Stomach (tissue), 9 donors: ENCODE data around the gene COPE. TPM values are rescaled to one million over a fixed set of nuclear protein-coding genes. Genes with fewer than 3 reads are reported as not detected.

Experiments
- DNase-seq, 2 donors: peaks; one replicate each; pipeline versions ENCODE4 v3.0.0 to v3.0.0-alpha.2; 2013 to 2019
- H3K27ac ChIP-seq, 5 donors: fragments of 200-600 bp in 4 of 5; sonication (generic) in 4 of 5; one replicate each; pipeline ENCODE4 v1.5.1; 2013 to 2019; ENCODE audit warnings: mild to moderate bottlenecking in 1 of 5, moderate library complexity in 1 of 5
- H3K27me3 ChIP-seq, 3 donors: fragments of 200-600 bp; sonication (generic); one replicate each; pipeline ENCODE4 v1.5.1; 2017 to 2019; ENCODE audit warnings: mixed run types in 1 of 3
- H3K36me3 ChIP-seq, 4 donors: fragments of 200-600 bp; sonication (generic); 1 replicate in 3 of 4; 2 replicates in 1 of 4; pipeline ENCODE4 v1.5.1; 2016 to 2019
- H3K4me1 ChIP-seq, 4 donors: fragments of 200-600 bp; sonication (generic); one replicate each; pipeline ENCODE4 v1.5.1; 2016 to 2019
- H3K4me3 ChIP-seq, 4 donors: fragments of 200-600 bp; sonication (generic) in 3 of 4; one replicate each; pipeline ENCODE4 v1.5.1; 2016 to 2019; ENCODE audit warnings: mild to moderate bottlenecking in 1 of 4
- H3K9me3 ChIP-seq, 4 donors: fragments of 200-600 bp; sonication (generic); one replicate each; pipeline ENCODE4 v1.5.1; 2016 to 2019
- EP300 ChIP-seq: sonication (generic); formaldehyde crosslinking; IDR thresholded peaks from one replicate; pipeline ENCODE4 v1.6.1; 2017; ENCODE audit warnings: antibody characterized with exemption
- POLR2A ChIP-seq, 4 donors: fragments of 450-650 bp; IDR thresholded peaks; one replicate each; pipeline ENCODE4 v1.6.1; 2016; ENCODE audit warnings: antibody characterized with exemption in 4 of 4, control low read depth in 2 of 4, mild to moderate bottlenecking in 1 of 4, moderate library complexity in 1 of 4
- POLR2AphosphoS5 ChIP-seq, 3 donors: sonication (generic); formaldehyde crosslinking; IDR thresholded peaks; one replicate each; pipeline ENCODE4 v1.6.1; 2016; ENCODE audit warnings: antibody characterized with exemption in 3 of 3
- WGBS, 5 donors: extraction: QIAGEN DNeasy Blood & Tissue Kit in 3 of 5; methylation state at CpG; one replicate each; pipeline versions ENCODE4 v1.1.5 to v1.1.7; 2013 to 2018; 5-methylcytosine and 5-hydroxymethylcytosine counted together
- intact Hi-C: fragments of 100-400 bp; cut with DNase I; formaldehyde crosslinking; loops from one replicate; pipeline ENCODE4 v1.15.1; 2023; ENCODE audit warnings: low total_unique reads
- polyA plus RNA-seq, 3 donors: library from polyadenylated mRNA; stranded (reverse); fragments of 200-250 nt; gene quantifications; one replicate each; pipeline ENCODE4 v1.2.3, GENCODE V29; 2013
- total RNA-seq, 5 donors: library from RNA; depleted of rRNA; stranded (reverse); fragments of >200 nt; gene quantifications; one replicate each; pipeline versions ENCODE4 v1.1.0 to v1.2.3, GENCODE V29; 2014 to 2016
- TF ChIP-seq, protein P1 (sequence below), 7 experiments: fragments of 450-650 bp in 4 of 7; fragments of 200-600 bp in 3 of 7; sonication (generic) in 3 of 7; IDR thresholded peaks; one replicate each; pipeline ENCODE4 v1.5.1; 2016 to 2019; ENCODE audit warnings: antibody characterized with exemption in 7 of 7, control low read depth in 2 of 7, mild to moderate bottlenecking in 1 of 7
- donor health status: healthy with polysubstance abuse.
- donor health status: Bipolar disorder and iron deficiency.
- donor health status: healthy.

The COPE gene
- total and polyA plus RNA-seq, 8 donors: 76.7 to 283 (median 209) TPM

DNA sequence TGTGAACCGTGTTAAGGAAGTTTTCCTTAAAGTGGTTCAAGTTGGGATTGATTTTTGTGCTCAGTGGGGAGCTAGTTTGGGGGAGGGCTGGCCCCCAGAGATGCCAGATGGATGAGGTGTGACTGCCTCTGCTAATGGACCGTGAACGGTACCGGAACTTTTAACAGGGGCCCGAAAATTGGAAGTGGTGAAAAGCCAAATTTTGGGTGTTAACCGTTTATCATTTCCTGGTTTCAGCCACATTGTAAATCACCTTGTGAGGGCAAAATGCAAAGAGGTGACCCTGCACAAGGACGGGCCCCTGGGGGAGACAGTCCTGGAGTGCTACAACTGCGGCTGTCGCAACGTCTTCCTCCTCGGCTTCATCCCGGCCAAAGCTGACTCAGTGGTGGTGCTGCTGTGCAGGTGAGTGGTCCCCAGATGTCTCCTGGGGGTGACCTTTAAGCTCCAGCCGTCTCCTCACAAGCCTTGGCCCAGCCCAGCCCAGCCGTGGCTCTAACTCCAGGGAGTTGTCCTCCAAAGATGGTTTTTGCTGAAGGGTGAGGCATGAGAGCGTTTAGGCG is 69.3 kb downstream of the COPE start:
- H3K27ac ChIP-seq: peak overlapping the region in 4 of 5 donors; percentile 71 to 81 (median 77)
- H3K4me1 ChIP-seq: peaks cover 33 to 61% (median 57%) of the 10 kb centered on the region in 4 donors

More for the DNA sequence above, 69.3 kb downstream of the COPE start:
- Histone ChIP-seq H3K9me3 (no peaks in the 10 kb centered on the region), H3K27me3 (no peaks in the 10 kb centered on the region), H3K4me3 (no peak overlapping the region), H3K36me3 (peaks cover 59 to 80% (median 70%) of the 10 kb centered on the region in 4 donors)
- intact Hi-C loops: loop anchor here (5.0 to 10.0 kb wide), 2 partner anchors 258 to 395 kb away; no protein-coding TSS in a partner anchor
- 63 to 79% (median 68%) methylated on average over 16 of the region's 16 CpGs for WGBS, 5 donors
- TF ChIP-seq, protein P1, sequence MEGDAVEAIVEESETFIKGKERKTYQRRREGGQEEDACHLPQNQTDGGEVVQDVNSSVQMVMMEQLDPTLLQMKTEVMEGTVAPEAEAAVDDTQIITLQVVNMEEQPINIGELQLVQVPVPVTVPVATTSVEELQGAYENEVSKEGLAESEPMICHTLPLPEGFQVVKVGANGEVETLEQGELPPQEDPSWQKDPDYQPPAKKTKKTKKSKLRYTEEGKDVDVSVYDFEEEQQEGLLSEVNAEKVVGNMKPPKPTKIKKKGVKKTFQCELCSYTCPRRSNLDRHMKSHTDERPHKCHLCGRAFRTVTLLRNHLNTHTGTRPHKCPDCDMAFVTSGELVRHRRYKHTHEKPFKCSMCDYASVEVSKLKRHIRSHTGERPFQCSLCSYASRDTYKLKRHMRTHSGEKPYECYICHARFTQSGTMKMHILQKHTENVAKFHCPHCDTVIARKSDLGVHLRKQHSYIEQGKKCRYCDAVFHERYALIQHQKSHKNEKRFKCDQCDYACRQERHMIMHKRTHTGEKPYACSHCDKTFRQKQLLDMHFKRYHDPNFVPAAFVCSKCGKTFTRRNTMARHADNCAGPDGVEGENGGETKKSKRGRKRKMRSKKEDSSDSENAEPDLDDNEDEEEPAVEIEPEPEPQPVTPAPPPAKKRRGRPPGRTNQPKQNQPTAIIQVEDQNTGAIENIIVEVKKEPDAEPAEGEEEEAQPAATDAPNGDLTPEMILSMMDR (IDR thresholded peaks at IDR 0.05): no peak
- TF ChIP-seq POLR2A (IDR thresholded peaks at IDR 0.05): no peak
- TF ChIP-seq POLR2AphosphoS5 (IDR thresholded peaks at IDR 0.05): no peak
- no peak for TF ChIP-seq EP300
- DNase-seq: no peak

Other genes starting within 250 kb of the COPE start
- gene CRTC1, start 235.7 kb downstream of the COPE start, total RNA-seq: 10 to 100 TPM in 1 of 5 donors, 1 to 10 TPM in 3, not detected in 1; 4.2 to 28.0 (median 4.7) TPM
- 1 to 10 TPM; 4.6 to 8.4 (median 4.6) TPM for gene CRTC1, start 235.7 kb downstream of the COPE start, polyA plus RNA-seq
- 1 to 10 TPM in 1 of 5 donors, not detected in 4; 1.4 TPM for gene COMP, start 128.1 kb downstream of the COPE start, total RNA-seq
- gene COMP, start 128.1 kb downstream of the COPE start, polyA plus RNA-seq: 1 to 10 TPM in 2 of 3 donors, under 1 TPM in 1; 0.62 to 4.1 (median 1.8) TPM
- 100 to 1,000 TPM in 1 of 5 donors, 10 to 100 TPM in 4; 26.3 to 111 (median 46.6) TPM for gene UPF1, start 87.4 kb downstream of the COPE start, total RNA-seq
- 10 to 100 TPM; 27.5 to 35.4 (median 32.2) TPM for gene UPF1, start 87.4 kb downstream of the COPE start, polyA plus RNA-seq
- gene CERS1, start 23.2 kb downstream of the COPE start, total RNA-seq: 1 to 10 TPM in 1 of 5 donors, under 1 TPM in 1, not detected in 3; 0.87 to 4.8 TPM
- under 1 TPM; 0.37 to 0.61 (median 0.53) TPM for gene CERS1, start 23.2 kb downstream of the COPE start, polyA plus RNA-seq
- gene DDX49, start 328 bp upstream of the COPE start, total RNA-seq: 100 to 1,000 TPM in 1 of 5 donors, 10 to 100 TPM in 4; 25.3 to 185 (median 56.7) TPM
- gene DDX49, start 328 bp upstream of the COPE start, polyA plus RNA-seq: 10 to 100 TPM; 49.2 to 65.1 (median 50.3) TPM
- gene HOMER3, start 21.8 kb upstream of the COPE start, total RNA-seq: 10 to 100 TPM in 3 of 5 donors, 1 to 10 TPM in 2; 5.1 to 74.7 (median 12.9) TPM
- gene HOMER3, start 21.8 kb upstream of the COPE start, polyA plus RNA-seq: 10 to 100 TPM; 15.0 to 31.9 (median 18.7) TPM
- 100 to 1,000 TPM in 1 of 5 donors, 10 to 100 TPM in 4; 51.7 to 104 (median 62.4) TPM for gene SUGP2, start 114.1 kb upstream of the COPE start, total RNA-seq
- gene SUGP2, start 114.1 kb upstream of the COPE start, polyA plus RNA-seq: 10 to 100 TPM; 21.5 to 40.0 (median 28.1) TPM
- gene ARMC6, start 114.2 kb upstream of the COPE start, total RNA-seq: 10 to 100 TPM in 4 of 5 donors, 1 to 10 TPM in 1; 7.0 to 63.8 (median 32.2) TPM
- 10 to 100 TPM; 17.4 to 22.8 (median 19.4) TPM for gene ARMC6, start 114.2 kb upstream of the COPE start, polyA plus RNA-seq
- gene SLC25A42, start 144.6 kb upstream of the COPE start, total RNA-seq: 10 to 100 TPM in 1 of 5 donors, 1 to 10 TPM in 4; 5.1 to 54.8 (median 6.7) TPM
- gene SLC25A42, start 144.6 kb upstream of the COPE start, polyA plus RNA-seq: 1 to 10 TPM; 3.7 to 7.3 (median 6.7) TPM
- gene TMEM161A, start 219.1 kb upstream of the COPE start, total RNA-seq: 10 to 100 TPM in 4 of 5 donors, 1 to 10 TPM in 1; 6.4 to 59.5 (median 15.9) TPM
- gene TMEM161A, start 219.1 kb upstream of the COPE start, polyA plus RNA-seq: 10 to 100 TPM; 11.2 to 30.0 (median 11.8) TPM